GM23338 (cell line): ENCODE measurements around the gene PAK1.

Source experiments
- CREB1 ChIP-seq: fragments of 250-450 bp; sonication (Bioruptor Pico); IDR thresholded peaks from 2 replicates; pipeline ENCODE4 v1.5.0; 2020; ENCODE audit warnings: low read depth, mild to moderate bottlenecking, moderate library complexity
- EZH2 ChIP-seq: fragments of 200-600 bp; sonication (generic); IDR thresholded peaks from one replicate; pipeline ENCODE4 v1.8.0; 2017; ENCODE audit warnings: antibody characterized with exemption, mild to moderate bottlenecking, low read depth; ENCODE audit not compliant: unreplicated experiment
- EZH2phosphoT487 ChIP-seq: fragments of 200-600 bp; sonication (generic); IDR thresholded peaks from one replicate; pipeline ENCODE4 v1.8.1; 2018; ENCODE audit warnings: antibody characterized with exemption; ENCODE audit not compliant: unreplicated experiment
- JUNB ChIP-seq: IDR thresholded peaks from one replicate; pipeline ENCODE4 v1.6.1; 2016; ENCODE audit warnings: antibody characterized with exemption; ENCODE audit not compliant: unreplicated experiment
- NANOG ChIP-seq: IDR thresholded peaks from 2 replicates; pipeline ENCODE4 v1.6.1; 2016; ENCODE audit warnings: antibody characterized with exemption, borderline replicate concordance
- POLR2AphosphoS5 ChIP-seq: IDR thresholded peaks from 2 replicates; pipeline ENCODE4 v1.6.1; 2016; ENCODE audit warnings: antibody characterized with exemption, low read depth
- STAT1 ChIP-seq: IDR thresholded peaks from one replicate; pipeline ENCODE4 v1.6.1; 2016; ENCODE audit warnings: antibody characterized with exemption; ENCODE audit not compliant: unreplicated experiment
- ZNF114 ChIP-seq: fragments of 250-450 bp; sonication (Bioruptor Pico); IDR thresholded peaks from 2 replicates; pipeline ENCODE4 v1.5.0; 2020; ENCODE audit warnings: mild to moderate bottlenecking, moderate library complexity
- TF ChIP-seq, protein P1 (sequence below), 2 experiments: fragments of 200-600 bp in 1 of 2; sonication (generic) in 1 of 2; conservative IDR thresholded peaks; 2 replicates each; pipeline versions ENCODE4 v1.5.1 to v1.6.1; 2016 to 2017; ENCODE audit warnings: antibody characterized with exemption in 2 of 2, low read depth in 2 of 2, mild to moderate bottlenecking in 2 of 2, moderate library complexity in 1 of 2
- TF ChIP-seq, protein P2 (sequence below): IDR thresholded peaks from 2 replicates; pipeline ENCODE4 v1.6.1; 2016; ENCODE audit warnings: antibody characterized with exemption
- TF ChIP-seq, protein P3 (sequence below): IDR thresholded peaks from one replicate; pipeline ENCODE4 v1.6.1; 2018; ENCODE audit warnings: antibody characterized with exemption; ENCODE audit not compliant: unreplicated experiment
- TF ChIP-seq, protein P4 (sequence below): fragments of 250-450 bp; sonication (Bioruptor Pico); IDR thresholded peaks from 2 replicates; pipeline ENCODE4 v1.5.0; 2020; ENCODE audit warnings: mild to moderate bottlenecking, moderate library complexity

DNA sequence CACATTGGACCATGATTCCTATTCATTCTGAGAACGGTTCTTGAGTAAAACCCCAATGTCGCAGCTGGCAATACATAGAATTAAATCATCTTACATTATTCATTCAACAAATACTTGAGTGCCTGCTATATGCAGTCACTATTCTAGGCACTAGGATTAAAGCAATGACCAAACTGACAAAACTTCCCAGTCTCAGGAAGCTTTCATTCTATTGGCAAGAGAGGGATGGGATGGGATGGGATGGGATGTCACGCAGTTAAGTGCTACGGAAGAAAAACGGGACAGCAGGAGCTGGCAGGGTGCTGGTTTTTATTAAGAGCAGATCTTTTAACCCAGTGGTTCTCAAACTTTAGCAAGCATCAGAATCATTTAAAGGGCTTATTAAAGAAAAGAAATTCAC, 2.9 kb downstream of the PAK1 start:
- TF ChIP-seq, protein P1, sequence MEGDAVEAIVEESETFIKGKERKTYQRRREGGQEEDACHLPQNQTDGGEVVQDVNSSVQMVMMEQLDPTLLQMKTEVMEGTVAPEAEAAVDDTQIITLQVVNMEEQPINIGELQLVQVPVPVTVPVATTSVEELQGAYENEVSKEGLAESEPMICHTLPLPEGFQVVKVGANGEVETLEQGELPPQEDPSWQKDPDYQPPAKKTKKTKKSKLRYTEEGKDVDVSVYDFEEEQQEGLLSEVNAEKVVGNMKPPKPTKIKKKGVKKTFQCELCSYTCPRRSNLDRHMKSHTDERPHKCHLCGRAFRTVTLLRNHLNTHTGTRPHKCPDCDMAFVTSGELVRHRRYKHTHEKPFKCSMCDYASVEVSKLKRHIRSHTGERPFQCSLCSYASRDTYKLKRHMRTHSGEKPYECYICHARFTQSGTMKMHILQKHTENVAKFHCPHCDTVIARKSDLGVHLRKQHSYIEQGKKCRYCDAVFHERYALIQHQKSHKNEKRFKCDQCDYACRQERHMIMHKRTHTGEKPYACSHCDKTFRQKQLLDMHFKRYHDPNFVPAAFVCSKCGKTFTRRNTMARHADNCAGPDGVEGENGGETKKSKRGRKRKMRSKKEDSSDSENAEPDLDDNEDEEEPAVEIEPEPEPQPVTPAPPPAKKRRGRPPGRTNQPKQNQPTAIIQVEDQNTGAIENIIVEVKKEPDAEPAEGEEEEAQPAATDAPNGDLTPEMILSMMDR (conservative IDR thresholded peaks at IDR 0.05; ENCODE audit: low read depth in 2 of 2), result no peak
- TF ChIP-seq POLR2AphosphoS5, result no peak
- no peak for TF ChIP-seq JUNB
- TF ChIP-seq EZH2phosphoT487, result no peak
- no peak for TF ChIP-seq EZH2
- TF ChIP-seq, protein P2, sequence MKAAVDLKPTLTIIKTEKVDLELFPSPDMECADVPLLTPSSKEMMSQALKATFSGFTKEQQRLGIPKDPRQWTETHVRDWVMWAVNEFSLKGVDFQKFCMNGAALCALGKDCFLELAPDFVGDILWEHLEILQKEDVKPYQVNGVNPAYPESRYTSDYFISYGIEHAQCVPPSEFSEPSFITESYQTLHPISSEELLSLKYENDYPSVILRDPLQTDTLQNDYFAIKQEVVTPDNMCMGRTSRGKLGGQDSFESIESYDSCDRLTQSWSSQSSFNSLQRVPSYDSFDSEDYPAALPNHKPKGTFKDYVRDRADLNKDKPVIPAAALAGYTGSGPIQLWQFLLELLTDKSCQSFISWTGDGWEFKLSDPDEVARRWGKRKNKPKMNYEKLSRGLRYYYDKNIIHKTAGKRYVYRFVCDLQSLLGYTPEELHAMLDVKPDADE, result no peak
- TF ChIP-seq ZNF114 (CRISPR knock-in tag), result no peak
- TF ChIP-seq, protein P3, sequence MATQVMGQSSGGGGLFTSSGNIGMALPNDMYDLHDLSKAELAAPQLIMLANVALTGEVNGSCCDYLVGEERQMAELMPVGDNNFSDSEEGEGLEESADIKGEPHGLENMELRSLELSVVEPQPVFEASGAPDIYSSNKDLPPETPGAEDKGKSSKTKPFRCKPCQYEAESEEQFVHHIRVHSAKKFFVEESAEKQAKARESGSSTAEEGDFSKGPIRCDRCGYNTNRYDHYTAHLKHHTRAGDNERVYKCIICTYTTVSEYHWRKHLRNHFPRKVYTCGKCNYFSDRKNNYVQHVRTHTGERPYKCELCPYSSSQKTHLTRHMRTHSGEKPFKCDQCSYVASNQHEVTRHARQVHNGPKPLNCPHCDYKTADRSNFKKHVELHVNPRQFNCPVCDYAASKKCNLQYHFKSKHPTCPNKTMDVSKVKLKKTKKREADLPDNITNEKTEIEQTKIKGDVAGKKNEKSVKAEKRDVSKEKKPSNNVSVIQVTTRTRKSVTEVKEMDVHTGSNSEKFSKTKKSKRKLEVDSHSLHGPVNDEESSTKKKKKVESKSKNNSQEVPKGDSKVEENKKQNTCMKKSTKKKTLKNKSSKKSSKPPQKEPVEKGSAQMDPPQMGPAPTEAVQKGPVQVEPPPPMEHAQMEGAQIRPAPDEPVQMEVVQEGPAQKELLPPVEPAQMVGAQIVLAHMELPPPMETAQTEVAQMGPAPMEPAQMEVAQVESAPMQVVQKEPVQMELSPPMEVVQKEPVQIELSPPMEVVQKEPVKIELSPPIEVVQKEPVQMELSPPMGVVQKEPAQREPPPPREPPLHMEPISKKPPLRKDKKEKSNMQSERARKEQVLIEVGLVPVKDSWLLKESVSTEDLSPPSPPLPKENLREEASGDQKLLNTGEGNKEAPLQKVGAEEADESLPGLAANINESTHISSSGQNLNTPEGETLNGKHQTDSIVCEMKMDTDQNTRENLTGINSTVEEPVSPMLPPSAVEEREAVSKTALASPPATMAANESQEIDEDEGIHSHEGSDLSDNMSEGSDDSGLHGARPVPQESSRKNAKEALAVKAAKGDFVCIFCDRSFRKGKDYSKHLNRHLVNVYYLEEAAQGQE, result no peak
- no peak for TF ChIP-seq CREB1 (CRISPR knock-in tag)
- TF ChIP-seq STAT1, result no peak
- TF ChIP-seq, protein P4, sequence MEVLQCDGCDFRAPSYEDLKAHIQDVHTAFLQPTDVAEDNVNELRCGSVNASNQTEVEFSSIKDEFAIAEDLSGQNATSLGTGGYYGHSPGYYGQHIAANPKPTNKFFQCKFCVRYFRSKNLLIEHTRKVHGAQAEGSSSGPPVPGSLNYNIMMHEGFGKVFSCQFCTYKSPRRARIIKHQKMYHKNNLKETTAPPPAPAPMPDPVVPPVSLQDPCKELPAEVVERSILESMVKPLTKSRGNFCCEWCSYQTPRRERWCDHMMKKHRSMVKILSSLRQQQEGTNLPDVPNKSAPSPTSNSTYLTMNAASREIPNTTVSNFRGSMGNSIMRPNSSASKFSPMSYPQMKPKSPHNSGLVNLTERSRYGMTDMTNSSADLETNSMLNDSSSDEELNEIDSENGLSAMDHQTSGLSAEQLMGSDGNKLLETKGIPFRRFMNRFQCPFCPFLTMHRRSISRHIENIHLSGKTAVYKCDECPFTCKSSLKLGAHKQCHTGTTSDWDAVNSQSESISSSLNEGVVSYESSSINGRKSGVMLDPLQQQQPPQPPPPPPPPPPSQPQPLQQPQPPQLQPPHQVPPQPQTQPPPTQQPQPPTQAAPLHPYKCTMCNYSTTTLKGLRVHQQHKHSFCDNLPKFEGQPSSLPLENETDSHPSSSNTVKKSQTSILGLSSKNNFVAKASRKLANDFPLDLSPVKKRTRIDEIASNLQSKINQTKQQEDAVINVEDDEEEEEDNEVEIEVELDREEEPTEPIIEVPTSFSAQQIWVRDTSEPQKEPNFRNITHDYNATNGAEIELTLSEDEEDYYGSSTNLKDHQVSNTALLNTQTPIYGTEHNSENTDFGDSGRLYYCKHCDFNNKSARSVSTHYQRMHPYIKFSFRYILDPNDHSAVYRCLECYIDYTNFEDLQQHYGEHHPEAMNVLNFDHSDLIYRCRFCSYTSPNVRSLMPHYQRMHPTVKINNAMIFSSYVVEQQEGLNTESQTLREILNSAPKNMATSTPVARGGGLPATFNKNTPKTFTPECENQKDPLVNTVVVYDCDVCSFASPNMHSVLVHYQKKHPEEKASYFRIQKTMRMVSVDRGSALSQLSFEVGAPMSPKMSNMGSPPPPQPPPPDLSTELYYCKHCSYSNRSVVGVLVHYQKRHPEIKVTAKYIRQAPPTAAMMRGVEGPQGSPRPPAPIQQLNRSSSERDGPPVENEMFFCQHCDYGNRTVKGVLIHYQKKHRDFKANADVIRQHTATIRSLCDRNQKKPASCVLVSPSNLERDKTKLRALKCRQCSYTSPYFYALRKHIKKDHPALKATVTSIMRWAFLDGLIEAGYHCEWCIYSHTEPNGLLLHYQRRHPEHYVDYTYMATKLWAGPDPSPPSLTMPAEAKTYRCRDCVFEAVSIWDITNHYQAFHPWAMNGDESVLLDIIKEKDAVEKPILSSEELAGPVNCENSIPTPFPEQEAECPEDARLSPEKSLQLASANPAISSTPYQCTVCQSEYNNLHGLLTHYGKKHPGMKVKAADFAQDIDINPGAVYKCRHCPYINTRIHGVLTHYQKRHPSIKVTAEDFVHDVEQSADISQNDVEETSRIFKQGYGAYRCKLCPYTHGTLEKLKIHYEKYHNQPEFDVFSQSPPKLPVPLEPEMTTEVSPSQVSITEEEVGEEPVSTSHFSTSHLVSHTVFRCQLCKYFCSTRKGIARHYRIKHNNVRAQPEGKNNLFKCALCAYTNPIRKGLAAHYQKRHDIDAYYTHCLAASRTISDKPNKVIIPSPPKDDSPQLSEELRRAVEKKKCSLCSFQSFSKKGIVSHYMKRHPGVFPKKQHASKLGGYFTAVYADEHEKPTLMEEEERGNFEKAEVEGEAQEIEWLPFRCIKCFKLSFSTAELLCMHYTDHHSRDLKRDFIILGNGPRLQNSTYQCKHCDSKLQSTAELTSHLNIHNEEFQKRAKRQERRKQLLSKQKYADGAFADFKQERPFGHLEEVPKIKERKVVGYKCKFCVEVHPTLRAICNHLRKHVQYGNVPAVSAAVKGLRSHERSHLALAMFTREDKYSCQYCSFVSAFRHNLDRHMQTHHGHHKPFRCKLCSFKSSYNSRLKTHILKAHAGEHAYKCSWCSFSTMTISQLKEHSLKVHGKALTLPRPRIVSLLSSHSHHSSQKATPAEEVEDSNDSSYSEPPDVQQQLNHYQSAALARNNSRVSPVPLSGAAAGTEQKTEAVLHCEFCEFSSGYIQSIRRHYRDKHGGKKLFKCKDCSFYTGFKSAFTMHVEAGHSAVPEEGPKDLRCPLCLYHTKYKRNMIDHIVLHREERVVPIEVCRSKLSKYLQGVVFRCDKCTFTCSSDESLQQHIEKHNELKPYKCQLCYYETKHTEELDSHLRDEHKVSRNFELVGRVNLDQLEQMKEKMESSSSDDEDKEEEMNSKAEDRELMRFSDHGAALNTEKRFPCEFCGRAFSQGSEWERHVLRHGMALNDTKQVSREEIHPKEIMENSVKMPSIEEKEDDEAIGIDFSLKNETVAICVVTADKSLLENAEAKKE (CRISPR knock-in tag), result no peak
- TF ChIP-seq NANOG, result no peak
